Activated CD4-positive, alpha-beta T cell treated with anti-CD3 and anti-CD28 coated beads, Interleukin-2, amount 50 U/mL, for 1 hour (primary cell): ENCODE data around the gene CBX6.
"Not testable (repeated sequence)": the region's sequence is repeated elsewhere in the genome, so short reads cannot be mapped to it uniquely, and the experiment has no call there.

Experiments
- DNase-seq: peaks from one replicate; pipeline ENCODE4 v3.0.0-alpha.2; 2020

Gene CBX6

DNA sequence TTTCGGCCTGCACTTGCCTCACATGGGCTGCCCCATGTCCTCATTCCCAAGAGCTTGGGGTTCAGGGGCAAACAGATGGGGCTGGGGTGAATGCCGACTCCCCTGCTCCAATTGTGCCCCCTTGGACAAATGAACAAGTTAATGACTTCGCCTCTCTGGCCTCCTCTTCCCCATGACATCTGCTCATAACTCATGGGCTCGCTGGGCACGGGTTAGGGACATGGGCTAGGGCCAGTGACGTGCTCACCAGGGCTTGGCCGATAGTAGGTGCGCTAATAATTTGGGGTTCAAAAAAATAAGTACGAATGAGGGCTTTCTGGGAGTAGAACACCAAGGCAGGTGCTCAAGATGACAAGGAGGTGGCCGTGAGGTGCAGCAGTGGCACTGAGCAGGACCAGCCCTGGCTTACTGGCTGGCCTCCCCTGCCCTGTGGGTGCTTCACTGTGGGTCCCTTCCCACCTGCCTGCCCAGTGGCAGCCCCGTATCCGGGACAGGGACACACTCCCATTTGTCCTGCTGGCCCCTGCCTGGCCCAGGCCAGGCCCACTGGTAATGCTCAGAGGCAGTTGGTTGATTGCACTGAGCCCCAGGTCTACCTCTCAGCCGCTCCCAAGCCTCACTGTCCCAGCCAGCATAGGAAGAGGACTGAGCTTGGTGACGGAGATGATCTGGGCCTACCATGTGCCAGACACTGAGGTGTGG, 12.3 kb downstream of the CBX6 start:
- DNase-seq, result no peak

DNA sequence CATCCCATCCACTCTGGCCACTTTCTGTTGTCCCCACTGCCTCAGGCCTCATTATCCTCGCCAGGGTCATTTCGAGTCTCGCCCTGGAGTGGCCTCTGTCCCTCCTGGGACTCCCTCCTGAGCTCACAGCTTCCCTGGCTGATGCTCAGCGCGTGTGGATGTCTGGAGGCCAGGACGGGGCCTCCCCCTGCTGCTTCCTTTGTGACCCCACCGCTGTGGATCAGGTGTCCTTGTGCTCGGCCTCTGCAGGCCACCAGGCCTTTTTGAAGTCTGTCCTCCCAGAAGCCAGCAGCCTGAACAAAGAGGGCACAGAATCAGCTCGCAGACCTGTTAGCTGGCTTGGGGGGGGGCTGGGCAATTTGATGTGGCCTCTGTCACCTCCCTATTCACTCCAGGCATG, 13.5 kb downstream of the CBX6 start:
- no peak for DNase-seq

DNA sequence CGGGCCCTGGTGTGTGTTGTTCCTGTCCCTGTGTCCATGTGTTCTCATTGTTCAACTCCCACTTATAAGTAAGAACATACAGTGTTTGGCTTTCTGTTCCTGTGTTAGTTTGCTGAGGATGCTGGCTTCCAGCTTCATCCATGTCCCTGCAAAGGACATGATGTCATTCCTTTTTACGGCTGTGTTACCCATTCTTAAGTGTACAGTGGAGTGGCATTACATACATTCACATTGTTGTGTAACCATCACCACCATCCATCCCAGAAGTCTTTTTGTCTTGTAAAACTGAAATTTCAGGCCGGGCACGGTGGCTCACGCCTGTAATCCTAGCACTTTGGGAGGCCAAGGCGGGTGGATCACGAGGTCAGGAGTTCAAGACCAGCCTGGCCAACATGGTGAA, 17.5 kb downstream of the CBX6 start:
- not testable (repeated sequence) for DNase-seq

DNA sequence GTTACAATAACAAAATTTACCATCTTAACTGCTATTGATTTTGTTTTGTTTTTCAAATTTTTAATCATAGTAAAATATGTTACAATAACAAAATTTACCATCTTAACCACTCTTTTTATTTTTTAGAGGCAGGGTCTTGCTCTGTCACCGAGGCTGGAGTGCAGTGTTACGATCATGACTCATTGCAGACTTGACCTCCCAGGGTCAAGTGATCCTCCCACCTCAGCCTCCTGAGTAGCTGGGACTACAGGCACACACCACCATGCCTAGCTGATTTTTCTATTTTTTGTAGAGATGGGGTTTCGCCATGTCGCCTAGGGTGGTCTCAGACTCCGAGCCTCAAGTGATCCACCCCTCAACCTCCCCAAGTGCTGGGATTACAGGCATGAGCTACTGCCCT, 18.1 kb downstream of the CBX6 start:
- not testable (repeated sequence) for DNase-seq

DNA sequence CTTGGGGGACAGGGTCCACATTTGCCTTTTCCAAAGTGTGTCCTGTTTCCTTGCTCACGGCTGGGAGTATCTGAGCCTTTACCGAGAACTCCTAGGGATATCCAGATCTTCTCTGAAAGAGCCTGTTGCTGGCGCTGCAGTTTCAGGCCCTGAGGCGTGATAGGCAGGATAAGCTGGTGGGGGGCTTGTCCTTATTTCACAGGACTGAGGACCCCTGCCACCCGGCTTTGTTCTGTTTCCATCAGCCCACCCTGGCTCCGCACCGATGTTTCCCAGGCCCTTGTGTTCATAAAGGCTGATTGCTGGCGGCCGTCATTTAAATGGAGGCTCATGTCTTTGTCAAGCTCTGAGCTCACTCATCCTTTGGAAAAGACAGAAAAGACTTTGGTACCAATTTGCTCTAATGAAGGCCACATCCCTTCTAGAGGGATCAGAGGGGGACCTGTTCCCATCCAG, 18.8 kb downstream of the CBX6 start:
- no peak for DNase-seq

DNA sequence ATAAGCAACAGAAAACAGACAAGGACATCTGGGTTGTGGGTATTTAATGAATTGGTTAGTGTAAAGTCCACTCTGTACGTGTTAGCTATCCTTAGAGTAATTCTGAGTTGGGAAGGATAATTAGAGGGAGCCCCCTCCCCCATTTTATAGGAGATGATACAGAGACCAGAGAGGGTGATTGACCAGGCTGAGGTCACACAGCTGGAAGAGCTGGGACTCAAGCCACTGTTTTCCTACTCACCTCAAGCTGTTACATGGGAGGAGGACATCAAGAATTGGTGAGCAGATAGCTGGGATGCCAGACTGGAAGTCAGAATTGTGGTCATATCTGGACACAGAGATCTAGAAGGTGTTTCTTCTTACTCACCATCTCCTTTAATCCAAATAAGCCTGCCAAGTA, 19.5 kb downstream of the CBX6 start:
- DNase-seq, result no peak

DNA sequence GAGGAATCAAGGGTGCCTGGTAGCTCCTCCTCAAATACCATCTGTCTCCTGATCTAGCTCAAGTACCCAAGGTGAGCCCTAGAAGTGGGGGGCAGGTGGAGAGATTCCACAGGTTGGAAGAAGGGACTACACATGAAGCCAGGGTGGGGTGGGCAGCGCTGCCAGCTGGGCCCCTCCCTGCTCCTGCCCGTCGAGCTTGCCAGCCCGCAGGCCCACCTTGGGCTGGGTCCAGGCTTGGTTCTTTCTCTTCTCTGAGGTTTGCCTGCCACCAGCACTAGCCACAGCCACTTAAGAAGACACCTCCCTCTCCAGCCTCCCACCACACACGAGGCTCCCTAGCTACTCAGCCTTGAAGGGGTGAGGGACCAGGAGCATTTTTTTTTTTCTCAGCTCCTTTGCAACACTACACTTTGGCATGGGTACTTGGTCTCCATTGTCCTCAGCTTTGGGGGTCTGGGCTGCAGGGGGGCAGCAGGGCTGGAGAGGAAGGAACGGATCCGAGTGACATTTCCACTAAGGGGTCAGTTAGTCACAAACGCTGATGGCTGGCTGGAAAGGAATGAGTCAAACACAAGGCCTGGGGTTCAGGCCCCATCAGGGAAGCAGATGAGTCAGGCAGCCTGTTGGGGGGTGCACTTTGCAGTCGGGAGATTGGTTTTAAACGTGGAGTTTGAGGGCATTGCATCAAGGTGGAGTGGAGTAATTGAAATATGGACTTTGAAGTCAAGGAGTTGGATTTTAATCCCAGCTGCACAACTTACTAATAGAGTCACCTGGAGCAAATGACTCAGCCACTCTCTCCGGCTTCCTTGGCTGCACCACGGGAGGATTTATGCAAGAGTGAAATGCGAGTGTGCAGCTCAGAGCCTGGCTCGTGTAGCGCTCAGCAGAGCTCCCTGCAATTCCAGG, 20.8 kb downstream of the CBX6 start:
- no peak for DNase-seq

DNA sequence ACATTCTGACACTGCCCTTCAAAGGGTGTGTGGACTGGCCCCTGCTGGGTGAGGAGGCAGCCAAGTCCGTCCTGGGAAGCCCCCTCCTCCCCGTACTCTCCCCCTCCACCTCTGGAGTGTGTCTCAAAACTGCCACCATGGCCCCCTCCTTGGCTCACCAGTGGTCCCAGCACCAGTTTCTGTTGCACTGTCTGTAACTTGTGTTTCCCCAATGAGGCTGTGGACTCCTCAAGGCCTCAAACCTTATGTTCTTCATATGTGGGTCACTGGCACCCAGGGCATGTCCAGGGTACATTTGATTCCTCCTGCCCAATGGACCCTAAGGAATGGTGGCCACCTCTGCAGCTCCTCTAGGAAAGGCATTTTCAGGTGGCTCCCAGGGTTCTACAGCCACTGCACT, 21.6 kb downstream of the CBX6 start:
- DNase-seq, result no peak

DNA sequence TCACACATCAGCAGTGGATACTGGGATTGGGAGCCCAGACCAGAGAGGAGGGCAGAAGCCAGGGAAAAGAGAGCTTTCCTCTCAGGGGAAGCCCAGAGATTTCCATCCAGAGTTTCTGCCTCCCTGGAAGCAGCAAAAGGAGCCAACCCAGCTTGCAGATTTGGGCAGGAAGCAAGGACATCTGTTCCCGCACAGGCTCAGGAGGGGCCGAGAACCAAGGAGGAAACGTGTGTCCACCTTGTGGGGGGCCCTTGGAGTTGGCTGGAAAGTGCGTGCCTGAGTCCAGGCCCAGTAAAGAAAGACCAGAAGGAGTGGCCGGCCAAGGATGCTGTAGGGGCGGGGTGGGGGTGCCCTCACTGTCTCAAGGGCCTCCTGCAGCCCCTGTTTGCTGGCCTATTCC, 22.2 kb downstream of the CBX6 start:
- DNase-seq, result no peak

DNA sequence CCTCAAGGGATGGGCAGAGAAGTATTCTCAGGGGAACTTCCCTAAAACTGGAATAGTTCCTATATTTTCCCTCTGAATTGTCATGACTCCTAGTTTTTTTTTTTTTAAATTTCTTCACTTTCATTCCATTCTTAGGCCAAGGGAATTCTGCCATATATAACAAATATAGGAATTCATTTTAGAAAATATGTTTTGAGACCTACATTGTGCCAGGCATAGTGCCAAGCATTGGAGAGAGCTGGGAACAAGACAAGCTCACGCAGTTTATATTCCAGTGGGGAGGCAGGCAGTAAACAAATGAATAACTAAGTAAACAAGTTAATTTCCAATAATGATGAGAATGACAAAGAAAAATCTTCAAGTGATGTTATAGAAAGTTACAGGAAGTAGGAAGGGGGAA, 25.6 kb downstream of the CBX6 start:
- DNase-seq, result no peak

DNA sequence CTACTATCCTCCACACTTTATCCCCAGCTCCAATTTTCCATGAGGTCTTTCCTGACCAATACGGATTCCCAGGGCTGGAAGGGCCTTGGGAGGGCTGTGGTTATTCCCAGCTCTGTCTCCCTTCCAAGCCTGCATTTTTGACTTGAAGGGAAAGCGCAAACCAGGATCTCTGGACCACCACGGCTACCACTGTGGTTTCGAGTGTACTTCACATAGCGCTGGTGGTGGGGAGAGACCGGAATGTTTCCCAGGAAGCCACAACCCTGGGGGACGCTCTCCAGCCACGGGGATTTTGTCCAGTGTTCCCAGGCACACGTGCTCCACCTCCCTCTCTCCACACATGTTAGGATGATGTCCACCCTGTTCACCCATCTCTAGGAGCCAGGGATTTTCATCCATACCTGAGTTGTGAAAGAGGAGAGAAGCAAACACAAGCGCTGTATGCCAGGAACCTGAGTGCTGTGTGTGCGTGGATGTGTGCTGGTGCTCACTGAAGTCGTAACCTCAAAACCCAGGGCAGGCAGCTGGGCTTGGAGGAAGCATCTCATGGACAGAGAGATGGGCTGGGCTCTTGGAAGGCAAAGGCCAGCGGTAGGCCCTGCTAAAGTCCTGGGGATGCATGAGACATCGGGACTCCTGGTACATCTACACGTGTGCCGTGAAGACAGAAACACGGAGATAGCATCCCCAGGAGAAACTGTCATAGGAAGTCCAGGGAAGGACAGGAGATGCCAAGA, 26.8 kb downstream of the CBX6 start:
- DNase-seq, result no peak

DNA sequence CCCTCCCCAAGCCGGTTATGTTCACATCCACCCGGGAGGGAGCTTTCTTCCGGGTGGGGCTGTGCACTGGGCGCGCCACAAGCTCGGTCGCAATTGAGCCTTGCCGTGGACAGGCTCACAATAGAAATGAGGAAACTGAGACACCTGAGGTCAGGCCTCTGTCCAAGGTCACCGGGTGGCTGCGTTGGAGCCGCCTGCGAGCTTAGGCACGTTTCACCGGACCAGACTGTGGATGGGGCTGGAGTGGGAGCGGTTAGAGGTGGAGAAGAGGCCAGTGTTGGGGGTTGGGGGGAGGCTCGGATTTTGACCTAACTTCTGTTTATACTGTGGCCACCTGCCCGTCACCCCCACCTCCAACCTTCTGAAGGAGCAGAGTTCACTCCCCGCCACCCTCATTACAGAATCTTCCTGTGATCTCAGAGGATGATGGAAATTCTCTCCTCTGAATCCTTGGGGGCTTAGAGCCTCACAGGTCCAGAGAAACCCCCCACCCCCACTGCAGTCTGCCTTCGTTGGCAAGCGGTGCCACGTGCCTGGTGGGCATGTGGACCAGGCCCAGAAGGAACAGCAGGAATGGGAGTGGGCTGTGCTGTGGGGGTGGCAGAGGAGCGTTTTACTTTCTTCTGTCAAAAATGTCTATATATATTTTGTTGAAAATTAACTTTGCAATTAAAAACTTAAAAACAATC, 27.6 kb downstream of the CBX6 start:
- DNase-seq, result no peak

DNA sequence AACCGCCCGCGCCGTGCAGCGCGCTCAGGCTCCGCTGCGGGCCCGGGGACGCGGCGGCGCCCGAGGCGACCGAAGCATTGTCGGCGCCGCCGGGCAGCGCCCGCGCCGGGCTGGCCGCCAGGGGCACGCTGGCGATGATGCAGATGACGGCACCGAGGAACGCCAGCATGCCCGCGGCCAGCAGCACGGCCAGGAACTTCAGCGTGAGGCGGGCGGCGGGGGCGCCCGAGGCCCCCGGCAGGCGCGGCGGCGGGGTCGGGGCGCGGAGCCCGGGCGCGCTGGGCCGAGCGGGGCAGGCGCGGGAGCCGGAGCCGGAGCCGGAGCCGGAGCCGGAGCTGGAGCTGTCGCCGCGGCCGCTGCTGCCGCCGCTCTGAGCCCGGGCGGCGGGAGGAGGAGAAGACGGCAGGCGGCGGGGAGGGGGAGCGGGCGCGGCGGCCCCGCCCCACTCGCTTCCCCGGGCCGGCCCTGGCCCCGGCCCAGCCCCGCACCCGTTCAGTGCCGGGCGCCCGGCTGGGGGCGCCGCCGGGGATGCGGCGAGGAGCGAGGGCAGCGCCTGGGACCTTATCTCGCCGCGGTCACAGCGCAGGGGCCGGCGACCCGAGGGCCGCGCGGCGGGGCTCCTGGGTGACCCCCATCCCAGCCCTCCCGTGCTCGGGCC, 28.2 kb downstream of the CBX6 start, which contains the start of gene NPTXR:
TSS of gene NPTXR (minus strand) at position 372 of the 658 bp plus-strand sequence.
- DNase-seq, result peak; percentile 35

DNA sequence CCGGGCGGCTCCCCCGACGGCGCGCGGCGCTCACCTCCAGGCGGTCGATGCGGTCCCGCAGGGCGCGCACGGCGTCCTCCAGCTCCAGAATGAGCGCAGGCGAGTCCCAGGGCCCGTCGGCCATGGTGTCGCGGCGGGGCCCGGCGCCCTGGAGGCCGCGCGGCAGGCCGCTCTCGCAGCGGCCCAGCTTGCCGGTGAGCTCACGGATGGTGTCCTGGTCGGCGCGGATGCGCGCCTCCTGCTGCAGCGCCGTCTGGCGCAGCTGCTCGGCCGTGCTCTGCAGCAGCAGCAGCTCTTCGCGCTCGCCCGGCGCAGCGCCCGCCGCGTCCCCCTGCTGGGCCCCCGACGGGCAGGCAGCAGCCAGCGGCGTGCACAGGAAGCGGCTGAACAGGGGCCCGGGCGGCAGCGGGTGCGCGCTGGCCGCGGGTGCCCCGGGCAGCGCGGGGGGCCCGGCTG, 28.8 kb downstream of the CBX6 start:
- peak; percentile 43 for DNase-seq

DNA sequence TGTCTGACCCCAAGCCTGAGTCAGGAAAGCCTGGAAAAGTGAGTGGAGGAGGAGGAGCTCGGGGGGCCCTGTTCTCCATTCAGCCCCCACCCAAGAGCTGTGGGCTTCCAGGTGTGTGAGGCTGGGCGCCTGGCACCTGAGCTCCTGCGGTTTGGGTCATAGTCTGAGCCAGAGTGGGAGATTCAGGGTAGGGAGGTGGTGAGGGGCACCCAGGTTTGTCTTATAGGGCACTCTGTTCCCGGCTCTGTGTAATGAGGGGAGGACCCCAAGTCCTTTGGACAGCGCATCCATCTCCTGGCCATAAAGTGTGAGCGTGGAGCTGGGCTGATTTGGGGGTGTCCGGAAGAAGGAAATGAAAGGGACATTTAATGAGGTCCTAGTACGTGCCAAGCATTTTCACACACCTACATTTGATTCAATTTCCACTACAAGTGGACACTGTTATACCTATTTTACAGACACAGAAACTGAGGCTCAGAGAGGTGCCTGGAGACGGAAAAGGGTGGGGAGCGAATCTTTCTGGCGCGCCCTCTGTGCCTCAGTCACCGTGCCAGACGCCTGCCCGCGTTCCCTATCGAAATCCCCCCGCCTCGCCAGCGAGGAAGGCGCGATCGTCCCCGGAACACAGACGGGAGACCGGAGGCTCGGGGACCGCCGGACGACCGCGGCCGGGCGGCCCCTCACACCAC, 29.4 kb downstream of the CBX6 start:
- no peak for DNase-seq

DNA sequence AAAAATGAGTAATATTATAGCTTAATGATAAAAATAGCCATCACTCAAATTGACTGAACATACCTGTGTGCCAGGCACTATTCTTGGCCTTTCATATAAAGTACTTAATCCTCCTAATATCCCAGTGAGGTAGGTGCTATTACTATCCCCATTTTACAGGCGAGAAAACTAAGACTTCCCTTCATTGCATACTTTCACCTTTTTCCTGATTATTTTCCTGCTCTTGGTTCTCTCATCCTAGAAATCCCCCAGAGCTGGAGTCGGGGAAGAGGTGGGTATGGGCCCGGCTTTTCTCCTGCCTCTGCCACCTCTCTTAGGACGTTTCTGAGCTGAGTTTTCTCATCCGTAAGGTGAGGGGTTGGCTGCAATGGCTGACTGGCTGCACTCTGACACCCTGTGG, 30.4 kb downstream of the CBX6 start:
- no peak for DNase-seq

DNA sequence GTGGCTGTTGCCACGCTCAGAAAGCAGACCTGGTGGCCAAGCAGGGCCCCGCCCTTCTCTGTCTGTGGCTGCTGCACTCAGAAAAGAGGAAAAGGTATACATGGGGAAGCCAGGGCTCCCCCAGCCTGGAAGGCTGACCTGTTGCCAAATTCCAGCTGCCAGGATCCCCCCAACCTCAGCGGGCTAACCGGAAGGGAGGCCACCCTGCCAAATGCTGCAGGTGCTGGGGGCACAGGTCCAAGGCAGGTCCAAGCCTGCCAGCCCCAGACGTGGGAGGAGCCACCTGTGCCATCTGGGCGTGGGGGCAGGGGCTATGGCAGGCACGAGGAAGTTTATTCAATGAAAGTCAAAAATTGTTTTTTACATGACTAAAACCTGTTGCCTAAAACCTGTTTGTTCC, 30.8 kb downstream of the CBX6 start:
- DNase-seq, result no peak

DNA sequence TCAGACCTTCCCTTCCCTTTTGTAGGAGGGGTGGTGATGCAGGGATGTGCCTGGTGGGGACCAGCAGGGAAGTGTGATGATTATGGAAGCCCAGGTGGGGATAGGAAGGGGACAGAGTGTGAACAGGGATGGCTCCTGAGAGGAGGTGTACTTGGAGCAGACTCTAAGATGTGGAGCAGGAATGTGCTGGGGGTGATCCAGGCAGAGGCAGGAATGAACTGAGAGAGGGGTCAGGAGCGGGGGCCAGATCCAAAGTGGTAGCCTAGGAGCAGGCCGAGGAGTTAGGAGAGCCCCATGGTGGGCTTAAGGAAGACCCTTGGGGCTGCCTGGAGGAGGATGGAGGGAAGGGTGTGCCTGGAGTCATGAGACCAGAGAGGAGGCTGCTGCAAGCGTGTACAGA, 31.9 kb downstream of the CBX6 start:
- no peak for DNase-seq

DNA sequence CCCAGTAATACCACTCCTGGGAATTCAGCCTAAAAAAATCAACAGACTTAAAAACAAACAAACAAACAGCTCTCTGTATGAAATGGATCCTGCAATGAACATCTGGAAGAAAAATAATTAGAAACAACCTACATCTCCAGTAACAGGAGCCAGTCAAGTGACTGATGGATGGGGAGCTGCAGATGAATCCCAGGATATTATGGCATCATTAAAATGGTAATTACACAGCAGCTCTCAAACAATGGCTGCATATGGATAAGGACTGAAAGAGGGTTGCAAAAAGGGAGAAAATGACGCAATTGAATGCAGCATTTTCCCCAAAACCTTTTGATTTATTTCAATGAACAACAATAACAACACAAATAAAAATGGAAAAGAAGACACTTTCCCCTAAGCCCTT, 32.3 kb downstream of the CBX6 start:
- no peak for DNase-seq

DNA sequence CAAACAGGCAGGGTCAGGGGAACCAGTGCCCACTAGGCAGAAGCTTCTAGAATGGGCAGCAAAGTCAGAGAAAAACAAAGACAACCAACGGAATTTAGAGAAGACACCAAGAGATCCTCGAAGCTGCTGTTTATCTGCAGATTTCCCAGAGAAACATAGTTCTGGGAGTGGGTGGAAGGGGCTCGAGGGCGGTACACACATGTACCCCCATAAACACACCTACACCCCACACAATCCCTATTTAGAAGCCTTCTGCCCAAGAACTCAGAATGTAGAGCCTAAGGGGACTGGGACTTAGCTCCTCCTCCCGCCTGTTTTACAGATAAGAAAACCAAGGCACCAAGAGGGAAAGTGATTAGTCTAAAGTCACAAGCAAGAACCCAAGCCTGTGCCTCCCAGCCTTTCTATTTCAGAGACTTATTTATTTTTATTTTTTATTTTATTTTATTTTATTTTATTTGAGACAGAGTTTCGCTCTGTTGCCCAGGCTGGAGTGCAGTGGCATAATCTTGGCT, 34.5 kb downstream of the CBX6 start:
- DNase-seq, result no peak

DNA sequence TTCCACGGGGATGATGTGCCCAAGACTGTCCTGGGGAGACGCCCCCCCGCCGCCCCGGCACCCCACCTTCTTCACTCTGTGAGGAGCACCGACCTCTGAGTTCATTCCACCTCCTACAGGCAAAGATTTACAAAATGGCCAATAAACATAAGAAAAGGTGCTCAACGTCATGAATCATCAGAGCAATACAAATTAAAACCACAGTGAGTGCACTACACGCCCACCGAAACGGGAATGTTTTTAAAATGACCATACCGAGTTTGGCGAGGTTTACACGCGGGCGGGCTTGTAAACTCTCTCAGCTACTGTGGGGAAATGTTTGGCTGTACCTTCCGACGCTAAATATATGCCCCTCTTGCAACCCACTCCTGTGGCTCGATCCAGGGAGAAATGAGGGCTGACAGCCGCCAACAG, 36.1 kb downstream of the CBX6 start:
- DNase-seq, result no peak
